H7 (cell line): ENCODE results near the gene KIFAP3. TPM values are rescaled to one million over a fixed set of nuclear protein-coding genes. Genes with fewer than 3 reads are reported as not detected.
A peak's percentile ranks its signal among the peaks of the same experiment; 100 is the strongest.
"Not testable (repeated sequence)": the region's sequence is repeated elsewhere in the genome, so short reads cannot be mapped to it uniquely, and the experiment has no call there.

Source experiments
- DNase-seq: peaks from one replicate; pipeline ENCODE4 v3.0.0; 2012
- H3K27me3 ChIP-seq: 2 replicates; pipeline ENCODE4 v1.6.0; 2011; ENCODE audit warnings: mild to moderate bottlenecking, low read length; ENCODE audit not compliant: control insufficient read depth, insufficient read depth
- H3K36me3 ChIP-seq: replicated peaks from 2 replicates; pipeline ENCODE4 v1.5.1; 2011; ENCODE audit warnings: low read length; ENCODE audit not compliant: control insufficient read depth, insufficient read depth
- H3K4me3 ChIP-seq: 2 replicates; pipeline ENCODE4 v1.5.1; 2011; ENCODE audit warnings: low read depth, mild to moderate bottlenecking, control low read depth, low read length, moderate library complexity; ENCODE audit not compliant: insufficient read depth
- total RNA-seq: library from RNA; depleted of rRNA; stranded (reverse); fragments of >200 nt; shearing (Covaris generic); gene quantifications from 2 replicates; pipeline ENCODE4 v1.2.3, GENCODE V29; 2014

The KIFAP3 gene
- total RNA-seq, 1 experiment from 2014 or later: 8.1 TPM

DNA sequence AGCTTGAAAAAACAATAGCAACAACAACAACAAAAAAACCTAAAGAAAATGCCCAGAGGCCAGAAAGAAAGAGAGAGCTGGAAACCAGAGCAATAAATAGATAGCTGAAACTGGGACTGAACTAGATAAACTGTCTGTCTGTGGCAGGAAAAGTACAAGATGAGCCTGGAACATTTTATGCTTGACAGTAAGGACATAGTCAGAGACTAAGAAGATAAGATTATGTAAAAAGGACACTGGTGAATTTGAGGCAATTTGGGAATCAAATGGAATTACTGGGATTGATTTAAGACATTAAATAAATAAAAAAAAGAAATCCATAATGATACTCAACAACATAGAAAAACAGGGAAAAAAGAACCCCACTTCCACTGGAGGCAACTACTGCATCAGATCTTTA is 1.7 kb upstream of the KIFAP3 start:
- DNase-seq: no peak

DNA sequence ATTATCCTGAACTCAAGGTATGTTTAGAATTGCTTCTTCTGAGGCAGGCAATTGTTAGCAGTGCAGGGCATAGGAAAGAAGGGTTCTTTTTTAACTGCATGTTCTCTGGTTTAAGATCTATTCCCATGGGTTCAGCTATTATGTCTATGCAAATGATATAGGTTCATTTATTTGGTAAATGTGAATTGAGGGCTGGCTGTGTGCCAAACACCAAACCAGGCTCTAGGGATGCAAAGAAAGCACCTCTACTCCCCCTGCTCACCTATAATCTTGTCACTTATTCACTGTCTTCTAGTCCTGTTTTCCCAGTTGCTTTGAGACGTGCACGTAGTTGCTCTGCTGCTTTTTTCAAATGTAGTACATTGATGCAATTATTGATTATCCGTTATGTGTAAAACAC is 691 bp upstream of the KIFAP3 start:
- Histone ChIP-seq H3K36me3 (no peaks in the 10 kb centered on the region), H3K4me3 (no peak overlapping the region; the same call in 1 of the 2 replicates), H3K27me3 (no peaks in the 10 kb centered on the region)
- no peak for DNase-seq

More for the DNA sequence above, 1.7 kb upstream of the KIFAP3 start:
- Histone ChIP-seq H3K36me3 (no peaks in the 10 kb centered on the region), H3K27me3 (no peaks in the 10 kb centered on the region), H3K4me3 (no peak overlapping the region)

DNA sequence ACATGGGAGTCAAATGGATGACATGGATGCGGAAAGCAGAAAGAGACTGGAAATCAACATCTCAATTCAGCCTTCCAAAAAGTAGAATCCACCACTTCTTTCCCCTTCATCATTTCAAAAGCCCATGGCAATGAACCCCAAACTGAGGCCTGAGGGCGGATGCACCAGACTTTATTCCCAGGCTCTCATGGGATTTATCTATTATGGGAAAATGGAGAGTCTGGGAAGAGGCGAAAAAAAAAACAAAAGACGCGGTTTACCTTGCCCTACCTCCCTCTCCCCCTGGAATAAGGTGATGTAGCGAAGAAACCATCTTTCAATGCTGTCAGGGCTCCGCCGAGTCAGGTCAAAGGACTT is 624 bp downstream of the KIFAP3 start:
- DNase-seq: no peak
- H3K4me3 ChIP-seq: peak overlapping the region; percentile 85
- H3K36me3 ChIP-seq: no peaks in the 10 kb centered on the region
- no peaks in the 10 kb centered on the region for H3K27me3 ChIP-seq

DNA sequence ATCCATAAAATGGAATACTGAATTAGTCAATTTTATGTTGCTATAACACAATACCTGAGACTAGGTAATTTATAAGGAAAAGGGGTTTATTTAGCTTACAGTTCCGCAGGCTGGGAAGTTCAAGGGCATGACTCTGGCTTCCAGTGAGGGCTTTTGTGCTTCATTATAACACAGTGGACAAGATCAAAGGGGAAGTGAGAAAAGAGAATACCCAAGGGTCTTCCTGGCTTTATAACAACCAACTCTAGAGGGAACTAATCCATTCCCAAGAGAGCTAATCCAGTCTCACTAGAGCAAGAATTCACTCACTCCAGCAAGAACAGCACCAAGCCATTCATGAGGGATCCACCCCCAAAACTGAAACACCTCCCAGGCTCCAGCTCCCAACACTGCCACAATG is 3.1 kb downstream of the KIFAP3 start:
- no peak for DNase-seq
- Histone ChIP-seq H3K36me3 (no peaks in the 10 kb centered on the region), H3K4me3 (no peak overlapping the region), H3K27me3 (no peaks in the 10 kb centered on the region)

DNA sequence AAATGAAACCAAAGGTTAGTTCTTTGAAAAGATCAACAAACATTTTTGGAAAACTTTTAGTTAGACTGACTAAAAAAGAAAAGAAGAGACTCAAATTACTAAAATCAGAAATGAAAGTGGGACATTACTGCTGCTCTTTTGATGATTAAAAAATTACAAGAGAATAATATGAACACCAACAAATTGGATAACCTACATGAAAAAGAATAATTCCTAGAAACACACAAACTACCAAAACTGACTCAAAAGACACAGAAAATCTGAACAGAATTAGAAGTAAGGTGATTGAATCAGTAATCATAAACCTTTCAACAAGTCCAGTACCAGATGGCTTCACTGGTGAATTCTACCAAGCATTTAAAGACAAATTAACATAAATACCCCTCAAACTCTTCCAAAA is 5.6 kb downstream of the KIFAP3 start:
- Histone ChIP-seq H3K36me3 (no peaks in the 10 kb centered on the region), H3K27me3 (no peaks in the 10 kb centered on the region), H3K4me3 (no peak overlapping the region)
- no peak for DNase-seq

DNA sequence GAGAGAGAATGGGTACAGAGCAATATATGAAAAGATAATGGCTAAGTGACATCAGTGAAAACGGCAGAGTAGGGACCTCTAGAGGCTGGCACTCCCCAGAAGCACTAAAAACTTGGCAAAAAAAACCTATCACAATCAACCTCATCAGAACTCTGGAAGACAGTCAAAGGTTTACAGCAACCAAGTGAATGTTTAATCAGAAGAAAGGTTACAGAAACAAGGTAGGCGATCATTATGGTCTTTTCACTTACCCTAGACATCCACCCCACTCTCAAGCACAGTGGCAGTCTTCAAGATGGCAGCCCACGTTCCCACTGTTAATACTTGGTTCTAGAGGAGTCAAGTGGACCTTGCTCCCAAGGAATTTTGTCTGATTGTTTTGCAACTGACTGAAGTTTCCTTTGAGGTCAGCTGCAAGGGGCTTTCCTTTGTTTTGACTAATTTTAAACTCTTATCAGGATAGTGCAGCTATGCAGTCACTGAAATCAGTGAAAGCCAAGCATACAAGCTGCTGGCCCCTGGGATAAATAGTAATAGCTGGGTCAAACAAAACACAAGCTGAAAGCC is 7.2 kb downstream of the KIFAP3 start:
- H3K27me3 ChIP-seq: no peaks in the 10 kb centered on the region
- DNase-seq: peak; percentile 2
- H3K36me3 ChIP-seq: no peaks in the 10 kb centered on the region
- H3K4me3 ChIP-seq: no peak overlapping the region

DNA sequence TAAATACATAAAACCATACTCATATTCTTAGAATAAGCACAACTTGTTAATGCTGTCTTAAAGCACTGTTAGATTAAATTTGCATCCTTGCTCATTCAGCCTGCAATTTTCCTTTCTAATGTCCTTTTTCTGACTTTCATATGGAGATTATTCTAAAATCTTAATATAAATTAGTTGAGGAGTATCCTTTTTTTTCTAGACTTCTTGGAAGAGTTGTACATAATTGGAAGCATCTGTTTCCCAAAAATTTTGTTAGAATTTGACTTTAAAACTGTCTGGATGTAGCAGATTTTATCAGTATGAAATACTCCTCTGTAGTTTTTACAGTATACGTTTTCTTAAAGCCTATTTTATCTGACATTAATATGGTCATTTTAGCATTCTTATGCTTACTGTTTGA is 9.7 kb downstream of the KIFAP3 start:
- Histone ChIP-seq H3K4me3 (no peak overlapping the region), H3K36me3 (no peaks in the 10 kb centered on the region), H3K27me3 (no peaks in the 10 kb centered on the region)
- no peak for DNase-seq

DNA sequence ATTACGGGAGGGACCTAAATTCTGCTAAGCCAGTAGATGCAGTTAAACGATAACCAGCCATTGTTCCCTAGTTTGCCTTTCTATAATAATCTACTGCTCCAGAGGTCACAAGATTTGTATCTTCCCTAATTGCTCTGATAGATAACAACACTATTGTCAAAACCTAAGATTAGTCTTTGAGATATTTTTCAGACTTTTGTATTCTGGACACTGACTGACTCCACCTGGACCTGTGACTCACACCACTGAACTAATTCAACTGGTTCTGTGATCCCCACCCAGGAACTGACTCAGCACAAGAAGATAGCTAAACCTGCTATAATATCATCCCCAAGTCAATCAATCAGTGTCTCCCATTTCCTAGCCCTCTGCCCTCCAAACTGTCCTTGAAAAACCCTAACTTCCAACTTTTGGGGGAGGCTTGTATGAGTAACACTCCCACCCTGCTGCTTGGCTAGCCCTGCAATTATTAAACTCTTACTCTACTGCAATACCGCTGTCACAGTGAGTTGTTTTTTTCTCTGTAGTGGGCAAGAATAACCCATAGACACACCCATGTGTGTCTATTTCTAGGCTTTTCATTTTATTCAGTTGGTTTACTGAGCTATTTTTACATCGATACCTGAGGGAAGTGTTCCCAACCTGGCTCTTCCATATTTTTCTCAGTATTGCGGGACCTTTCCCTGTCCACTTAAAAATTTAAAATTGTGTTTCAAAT is 11.2 kb downstream of the KIFAP3 start:
- Histone ChIP-seq H3K27me3 (no peaks in the 10 kb centered on the region), H3K36me3 (no peaks in the 10 kb centered on the region), H3K4me3 (no peak overlapping the region)
- DNase-seq: no peak

DNA sequence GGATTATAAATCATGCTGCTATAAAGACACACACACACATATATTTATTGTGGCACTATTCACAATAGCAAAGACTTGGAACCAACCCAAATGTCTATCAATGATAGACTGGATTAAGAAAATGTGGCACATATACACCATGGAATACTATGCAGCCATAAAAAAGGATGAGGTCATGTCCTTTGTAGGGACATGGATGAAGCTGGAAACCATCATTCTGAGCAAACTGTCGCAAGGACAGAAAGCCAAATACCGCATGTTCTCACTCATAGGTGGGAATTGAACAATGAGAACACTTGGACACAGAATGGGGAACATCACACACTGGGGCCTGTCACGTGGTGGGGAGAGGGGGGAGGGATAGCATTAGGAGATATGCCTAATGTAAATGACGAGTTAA is 12.8 kb downstream of the KIFAP3 start:
- not testable (repeated sequence) for H3K4me3 ChIP-seq, DNase-seq, H3K27me3 ChIP-seq, H3K36me3 ChIP-seq

DNA sequence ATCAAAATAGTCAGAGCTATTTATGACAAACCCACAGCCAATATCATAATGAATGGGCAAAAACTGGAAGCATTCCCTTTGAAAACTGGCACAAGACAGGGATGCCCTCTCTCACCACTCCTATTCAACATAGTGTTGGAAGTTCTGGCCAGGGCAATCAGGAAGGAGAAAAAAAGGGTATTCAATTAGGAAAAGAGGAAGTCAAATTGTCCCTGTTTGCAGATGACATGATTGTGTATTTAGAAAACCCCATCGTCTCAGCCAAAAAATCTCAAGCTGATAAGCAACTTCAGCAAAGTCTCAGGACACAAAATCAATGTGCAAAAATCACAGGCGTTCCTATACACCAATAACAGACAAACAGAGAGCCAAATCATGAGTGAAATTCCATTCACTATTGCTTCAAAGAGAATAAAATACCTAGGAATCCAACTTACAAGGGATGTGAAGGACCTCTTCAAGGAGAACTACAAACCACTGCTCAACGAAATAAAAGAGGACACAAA is 14.4 kb downstream of the KIFAP3 start:
- H3K36me3 ChIP-seq, DNase-seq, H3K27me3 ChIP-seq, H3K4me3 ChIP-seq: not testable (repeated sequence)

DNA sequence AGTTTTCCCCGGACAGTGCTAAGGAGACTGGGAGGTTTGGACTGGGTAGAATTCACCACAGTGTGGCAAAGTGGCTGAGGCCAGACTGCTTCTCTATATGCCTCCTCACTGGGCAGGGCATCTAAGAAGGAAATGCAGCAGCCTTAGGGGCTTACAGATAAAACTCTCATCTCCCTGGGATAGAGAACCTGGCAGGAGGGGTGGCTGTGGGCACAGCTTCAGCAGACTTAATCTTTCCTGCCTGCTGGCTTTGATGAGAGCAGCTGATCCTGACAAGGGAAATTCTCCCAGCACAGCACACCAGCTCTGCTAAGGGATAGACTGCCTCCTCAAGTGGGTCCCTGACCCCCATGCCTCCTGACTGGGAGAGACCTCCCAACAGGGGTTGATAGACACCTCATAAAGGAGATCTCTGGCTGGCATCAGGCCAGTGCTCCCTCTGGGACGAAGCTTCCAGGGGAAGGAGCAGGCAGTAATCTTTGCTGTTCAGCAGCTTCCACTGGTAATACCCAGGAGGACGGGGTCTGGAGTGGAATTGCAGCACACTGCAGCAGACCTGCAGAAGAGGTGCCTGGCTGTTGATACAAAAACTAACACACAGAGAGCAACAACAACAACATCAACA is 25.2 kb downstream of the KIFAP3 start:
- no peaks in the 10 kb centered on the region for H3K36me3 ChIP-seq
- DNase-seq: no peak
- no peak overlapping the region for H3K4me3 ChIP-seq
- no peaks in the 10 kb centered on the region for H3K27me3 ChIP-seq

DNA sequence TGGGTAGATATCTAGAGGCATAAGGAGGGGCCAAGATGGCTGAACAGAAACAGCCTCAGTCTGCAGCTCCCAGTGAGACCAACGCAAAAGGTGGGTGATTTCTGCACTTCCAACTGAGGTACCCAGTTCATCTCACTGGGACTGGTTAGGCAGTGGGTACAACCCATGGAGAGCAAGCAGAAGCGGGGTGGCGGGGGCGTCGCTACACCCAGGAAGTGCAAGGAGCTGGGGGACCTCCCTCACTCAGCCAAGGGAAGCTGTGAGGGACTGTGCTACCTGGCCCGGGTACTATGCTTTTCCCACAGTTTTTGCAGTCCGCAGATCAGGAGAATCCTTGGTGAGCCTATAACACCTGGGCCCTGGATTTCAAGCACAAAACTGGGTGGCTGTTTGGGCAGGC is 26.0 kb downstream of the KIFAP3 start:
- no peak for DNase-seq
- Histone ChIP-seq H3K4me3 (no peak overlapping the region), H3K27me3 (no peaks in the 10 kb centered on the region), H3K36me3 (no peaks in the 10 kb centered on the region)

DNA sequence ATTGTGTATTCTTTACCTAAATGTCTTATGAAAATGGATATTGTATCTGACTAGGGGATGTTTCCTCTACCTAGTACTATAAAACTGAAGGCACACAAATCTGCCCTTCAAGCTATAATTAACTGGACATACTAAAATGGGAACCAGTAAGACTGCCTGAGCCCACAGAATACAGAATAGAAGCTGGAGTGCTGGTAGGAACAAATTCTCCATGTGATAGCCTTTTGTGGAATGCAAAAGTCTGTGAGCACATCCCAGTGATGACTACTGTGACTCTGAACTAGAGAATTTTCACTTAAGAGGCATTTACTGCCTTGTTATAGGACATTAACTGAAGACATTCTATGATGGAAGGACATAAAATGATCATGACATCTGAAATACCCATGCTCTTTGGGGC is 30.3 kb downstream of the KIFAP3 start:
- no peak for DNase-seq
- Histone ChIP-seq H3K4me3 (no peak overlapping the region), H3K27me3 (no peaks in the 10 kb centered on the region), H3K36me3 (no peaks in the 10 kb centered on the region)

DNA sequence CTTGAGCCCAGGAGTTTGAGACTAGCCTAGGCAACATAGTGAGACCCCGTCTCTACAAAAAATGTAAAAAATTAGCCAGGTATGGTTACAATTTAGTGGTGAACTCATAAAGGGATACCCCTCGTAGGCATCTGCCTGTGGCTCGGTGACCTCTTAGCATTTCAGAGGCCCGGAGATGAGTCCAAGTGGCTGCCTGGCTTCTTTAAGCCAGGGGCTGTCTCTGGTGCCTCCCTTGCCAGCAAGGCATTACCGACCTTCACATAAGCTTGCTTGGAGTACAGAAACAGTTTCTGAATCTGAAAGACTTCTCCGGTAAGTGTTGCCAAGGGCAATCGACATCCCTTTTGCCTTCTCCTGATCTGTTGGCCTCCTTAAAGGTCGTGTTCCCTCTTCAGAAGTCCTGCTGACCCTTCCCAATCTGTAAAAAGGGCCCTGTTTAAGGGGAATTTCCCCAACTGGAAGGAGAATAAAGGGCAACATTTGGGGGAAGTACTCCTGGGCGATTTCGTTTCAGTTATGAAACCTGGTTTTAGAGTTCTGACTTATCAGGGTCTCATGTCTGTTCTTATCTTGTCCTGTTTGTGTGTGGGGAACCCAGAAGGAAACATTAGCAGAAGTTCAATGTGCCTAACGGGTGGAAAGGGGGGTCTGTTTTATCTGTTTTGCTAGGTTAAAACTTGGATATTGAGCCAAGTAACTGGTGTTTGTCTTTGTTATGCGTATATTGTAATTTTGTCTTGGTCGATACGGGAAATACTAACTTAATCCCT is 32.9 kb downstream of the KIFAP3 start:
- no peaks in the 10 kb centered on the region for H3K27me3 ChIP-seq
- no peak overlapping the region for H3K4me3 ChIP-seq
- H3K36me3 ChIP-seq: no peaks in the 10 kb centered on the region
- no peak for DNase-seq
